Mucosa of rectum (tissue), 2 donors: ENCODE data around the gene ZNF202.

Experiments
- H3K27ac ChIP-seq, 2 donors: one replicate each; pipeline ENCODE4 v1.7.0; 2013; ENCODE audit warnings: inconsistent platforms in 2 of 2, low read depth in 2 of 2, low read length in 2 of 2
- H3K27me3 ChIP-seq, 2 donors: one replicate each; pipeline ENCODE4 v1.7.0; 2013; ENCODE audit warnings: low read length in 2 of 2; ENCODE audit not compliant: control insufficient read depth in 2 of 2, insufficient read depth in 2 of 2
- H3K36me3 ChIP-seq, 2 donors: one replicate each; pipeline ENCODE4 v1.7.0; 2013; ENCODE audit warnings: low read length in 2 of 2; ENCODE audit not compliant: control insufficient read depth in 2 of 2, insufficient read depth in 2 of 2
- H3K4me1 ChIP-seq, 2 donors: one replicate each; pipeline ENCODE4 v1.7.0; 2013; ENCODE audit warnings: low read length in 2 of 2, mild to moderate bottlenecking in 1 of 2; ENCODE audit not compliant: control insufficient read depth in 2 of 2, insufficient read depth in 2 of 2
- H3K4me3 ChIP-seq, 2 donors: one replicate each; pipeline ENCODE4 v1.7.0; 2013; ENCODE audit warnings: low read length in 2 of 2
- H3K9ac ChIP-seq, 2 donors: one replicate each; pipeline ENCODE4 v1.7.0; 2013; ENCODE audit warnings: low read length in 2 of 2, low read depth in 1 of 2, mild to moderate bottlenecking in 1 of 2
- H3K9me3 ChIP-seq, 2 donors: one replicate each; pipeline ENCODE4 v1.7.0; 2013; ENCODE audit warnings: low read length in 2 of 2; ENCODE audit not compliant: control insufficient read depth in 2 of 2
- donor health status: healthy.
- donor health status: Normal muscosa, but diverticular disease.

Gene ZNF202

DNA sequence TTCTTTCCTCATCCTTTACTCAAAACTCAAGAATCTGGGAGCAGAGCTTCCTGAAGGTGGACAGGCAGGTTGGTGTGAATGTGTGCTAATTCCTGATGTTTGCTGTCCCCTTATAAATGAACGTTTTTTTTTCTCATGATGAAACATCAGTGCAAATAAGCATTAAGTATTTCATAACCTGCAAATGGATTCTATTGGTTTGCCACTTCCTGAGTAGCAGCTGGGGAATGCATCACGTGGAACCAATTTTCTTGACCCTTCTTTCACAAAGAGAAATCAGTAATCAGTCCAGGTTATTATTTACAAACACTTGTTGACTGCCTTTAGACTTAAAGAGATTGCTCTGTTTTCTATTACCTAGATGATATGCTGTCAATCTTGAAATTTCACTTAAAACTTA lies 46.9 kb downstream of the ZNF202 start:
- H3K9me3 ChIP-seq, result no peaks in the 10 kb centered on the region
- peaks cover 3 to 4% of the 10 kb centered on the region in 2 donors for H3K27me3 ChIP-seq
- no peak overlapping the region for H3K4me3 ChIP-seq
- H3K9ac ChIP-seq, result no peak overlapping the region
- no peaks in the 10 kb centered on the region for H3K36me3 ChIP-seq
- no peak overlapping the region for H3K27ac ChIP-seq
- H3K4me1 ChIP-seq, result no peaks in the 10 kb centered on the region

DNA sequence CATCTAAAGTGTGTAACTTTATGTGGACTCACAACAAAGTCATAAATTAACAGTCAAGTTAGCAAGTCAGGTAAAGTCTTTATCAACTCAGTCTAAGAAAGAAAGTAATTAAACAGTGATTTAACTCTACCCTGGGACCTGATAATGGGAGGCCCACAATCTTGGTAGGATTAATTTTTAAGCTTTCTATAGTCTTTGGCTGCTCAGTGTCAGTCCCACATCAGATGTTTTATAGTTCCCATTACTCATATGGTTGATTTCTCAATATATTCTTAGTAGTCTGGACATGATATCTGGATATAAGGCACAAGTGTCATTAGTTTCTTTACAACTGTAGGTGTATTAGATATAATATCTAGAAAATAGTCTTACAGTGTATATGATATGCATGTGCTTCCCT lies 48.5 kb downstream of the ZNF202 start:
- H3K4me1 ChIP-seq, result no peaks in the 10 kb centered on the region
- peaks cover 3 to 4% of the 10 kb centered on the region in 2 donors for H3K27me3 ChIP-seq
- no peaks in the 10 kb centered on the region for H3K9me3 ChIP-seq
- no peaks in the 10 kb centered on the region for H3K36me3 ChIP-seq
- no peak overlapping the region for H3K9ac ChIP-seq
- H3K27ac ChIP-seq, result no peak overlapping the region
- no peak overlapping the region for H3K4me3 ChIP-seq

DNA sequence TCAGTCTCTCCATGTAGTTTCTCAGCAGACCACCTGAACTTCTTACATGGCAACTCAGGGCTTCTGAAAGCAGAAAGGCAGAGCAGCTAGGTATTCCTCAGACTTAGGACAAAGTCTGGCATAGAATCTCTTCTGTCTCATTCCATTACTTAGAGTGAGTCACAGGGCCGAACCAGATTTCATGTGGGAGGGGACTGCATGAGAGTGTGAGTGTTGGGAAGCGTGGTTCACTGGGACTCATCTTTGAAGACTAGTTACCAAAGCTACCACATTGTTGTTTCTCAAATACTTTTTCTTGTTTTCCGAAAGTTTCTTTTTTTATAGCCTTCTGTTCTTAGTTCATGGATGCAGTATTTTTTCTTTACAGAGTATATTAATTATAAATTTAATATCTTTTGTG lies 51.0 kb downstream of the ZNF202 start:
- peaks cover 3 to 4% of the 10 kb centered on the region in 2 donors for H3K27me3 ChIP-seq

DNA sequence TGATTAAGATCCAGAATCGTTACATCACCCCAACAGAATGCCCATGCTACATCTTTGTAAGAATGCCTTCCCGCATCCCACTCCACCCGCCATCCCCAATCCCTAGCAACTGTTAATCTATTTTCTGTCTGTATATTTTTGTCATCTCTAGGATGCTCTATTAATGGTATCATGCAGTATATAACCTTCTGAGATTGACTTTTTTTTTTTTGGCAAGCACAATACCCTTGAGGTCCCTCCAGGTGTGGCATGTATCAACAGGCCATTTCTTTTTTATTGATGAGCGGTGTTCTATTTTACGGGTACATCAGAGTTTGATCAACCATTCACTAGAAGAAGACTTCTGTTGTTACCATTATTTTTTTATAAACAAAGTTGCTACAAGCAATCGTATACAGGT lies 56.9 kb downstream of the ZNF202 start:
- H3K4me1 ChIP-seq, result no peaks in the 10 kb centered on the region
- no peak overlapping the region for H3K27ac ChIP-seq
- H3K27me3 ChIP-seq, result no peaks in the 10 kb centered on the region
- no peaks in the 10 kb centered on the region for H3K36me3 ChIP-seq
- H3K9ac ChIP-seq, result no peak overlapping the region
- H3K4me3 ChIP-seq, result no peak overlapping the region
- no peaks in the 10 kb centered on the region for H3K9me3 ChIP-seq

More for the DNA sequence above, 51.0 kb downstream of the ZNF202 start:
- no peaks in the 10 kb centered on the region for H3K4me1 ChIP-seq
- H3K4me3 ChIP-seq, result no peak overlapping the region
- no peak overlapping the region for H3K9ac ChIP-seq
- no peaks in the 10 kb centered on the region for H3K36me3 ChIP-seq
- H3K27ac ChIP-seq, result no peak overlapping the region
- H3K9me3 ChIP-seq, result no peaks in the 10 kb centered on the region

DNA sequence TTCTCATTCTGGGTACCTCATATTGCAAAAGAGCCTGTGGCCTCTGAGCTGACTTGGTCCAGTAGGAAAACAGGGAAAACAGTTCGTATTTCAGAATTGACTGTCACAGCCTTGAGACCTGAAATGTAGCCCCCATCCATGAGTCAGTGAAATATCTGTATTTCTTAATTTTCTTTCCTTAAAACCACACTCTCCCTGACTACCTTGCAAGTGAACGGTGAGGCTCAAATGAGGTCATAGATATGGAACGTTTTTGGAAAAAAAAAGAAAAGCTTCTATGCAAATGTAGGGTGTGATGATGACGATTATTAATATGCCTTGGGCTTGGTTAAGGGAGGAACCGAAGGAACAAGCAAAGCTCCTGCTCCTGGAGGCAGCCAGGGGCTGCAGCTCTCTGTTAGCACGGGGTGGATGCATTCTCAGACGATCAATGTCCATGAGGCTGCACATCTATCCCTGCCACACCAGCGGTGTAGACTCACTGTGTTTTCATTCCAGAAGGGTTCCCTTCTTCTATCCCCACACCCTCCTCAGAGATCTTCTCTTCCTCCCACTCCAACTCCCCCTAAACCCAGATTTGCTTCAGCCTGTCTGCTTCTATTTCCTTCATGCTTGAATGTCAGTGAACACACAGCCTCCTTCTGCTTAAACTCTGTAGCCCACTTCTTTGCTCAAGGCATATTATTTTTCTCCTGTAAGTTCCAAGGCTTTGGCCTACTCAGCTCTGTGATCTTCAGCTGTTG lies 57.9 kb downstream of the ZNF202 start:
- Histone ChIP-seq H3K4me1 (no peaks in the 10 kb centered on the region), H3K4me3 (no peak overlapping the region), H3K36me3 (no peaks in the 10 kb centered on the region), H3K27me3 (no peaks in the 10 kb centered on the region), H3K9me3 (no peaks in the 10 kb centered on the region), H3K27ac (no peak overlapping the region), H3K9ac (no peak overlapping the region)

DNA sequence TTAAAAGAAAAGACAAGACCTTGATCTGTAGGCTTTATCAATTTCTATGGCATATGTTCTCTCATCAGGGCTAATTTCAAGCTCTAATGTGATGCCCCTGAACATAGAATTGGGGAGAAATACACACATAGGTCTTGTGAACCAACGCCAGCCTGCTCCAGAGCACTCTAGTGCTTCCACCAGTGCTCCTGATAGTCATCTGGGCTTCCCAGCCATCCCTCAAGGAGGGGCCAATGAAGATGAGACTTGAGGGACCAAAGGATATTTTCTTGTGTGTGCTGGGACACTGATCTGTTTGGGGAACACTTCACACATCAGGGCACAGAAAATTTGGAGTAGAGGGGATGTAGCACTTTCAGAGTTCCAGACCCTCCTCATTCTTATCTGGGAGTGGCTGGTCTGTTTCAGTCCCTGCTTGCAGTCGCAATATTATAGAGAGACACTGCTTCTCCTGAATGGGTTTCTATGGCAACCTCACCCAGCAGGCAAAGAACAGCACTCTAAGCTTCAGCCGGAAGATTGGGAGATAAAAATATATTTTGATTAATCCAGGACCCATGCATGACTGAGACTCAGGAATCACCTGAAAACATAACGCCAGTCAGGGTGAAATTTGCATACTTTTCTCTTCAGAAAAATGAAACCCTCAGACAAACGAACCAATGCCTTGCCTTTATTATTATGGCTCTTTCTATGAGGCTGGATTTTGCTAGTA lies 58.6 kb downstream of the ZNF202 start:
- Histone ChIP-seq H3K27me3 (no peaks in the 10 kb centered on the region), H3K4me3 (no peak overlapping the region), H3K27ac (no peak overlapping the region), H3K9me3 (no peaks in the 10 kb centered on the region), H3K9ac (no peak overlapping the region), H3K4me1 (no peaks in the 10 kb centered on the region), H3K36me3 (no peaks in the 10 kb centered on the region)

DNA sequence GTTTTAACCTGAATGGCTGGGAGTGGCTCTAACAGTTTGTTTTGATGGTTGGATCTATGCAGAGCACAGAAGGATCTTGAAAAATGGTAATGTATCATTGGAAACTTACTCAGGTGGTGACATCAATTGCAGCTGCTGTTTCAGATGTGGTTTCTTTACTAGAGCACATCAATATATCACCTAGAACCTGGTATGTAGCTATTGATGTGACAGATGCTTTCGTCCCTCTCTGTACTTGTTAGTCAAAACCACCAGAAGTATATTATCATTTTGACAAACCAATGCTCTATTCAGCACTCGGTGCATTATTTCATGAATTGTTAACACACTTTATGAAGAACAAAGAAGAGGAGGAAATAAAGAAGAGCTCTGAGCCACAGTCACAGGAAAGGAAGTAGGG lies 60.4 kb downstream of the ZNF202 start:
- Histone ChIP-seq H3K27ac (no peak overlapping the region), H3K4me3 (no peak overlapping the region), H3K9me3 (no peaks in the 10 kb centered on the region), H3K36me3 (no peaks in the 10 kb centered on the region), H3K4me1 (no peaks in the 10 kb centered on the region), H3K27me3 (no peaks in the 10 kb centered on the region), H3K9ac (no peak overlapping the region)

DNA sequence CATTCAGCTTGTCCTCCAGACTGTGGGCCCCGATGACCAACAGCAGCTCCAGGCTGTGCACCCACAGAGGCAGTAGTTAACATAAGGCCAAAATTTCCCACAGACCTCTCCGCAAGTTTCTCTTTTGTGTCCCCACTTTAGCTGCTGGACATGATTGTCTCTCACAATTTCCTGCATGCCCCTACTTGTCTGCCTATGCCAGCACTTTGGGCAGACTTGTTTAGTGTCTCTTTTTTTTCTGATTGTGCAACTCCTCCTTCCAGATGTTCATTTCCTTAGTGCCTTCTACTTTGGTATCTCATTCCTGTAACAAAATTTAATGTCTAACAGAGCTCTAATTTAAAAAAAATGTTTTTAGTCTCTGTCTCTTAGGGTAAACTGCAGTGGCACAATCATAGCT lies 63.2 kb downstream of the ZNF202 start:
- Histone ChIP-seq H3K36me3 (no peaks in the 10 kb centered on the region), H3K4me3 (no peak overlapping the region), H3K27me3 (no peaks in the 10 kb centered on the region), H3K27ac (no peak overlapping the region), H3K9me3 (no peaks in the 10 kb centered on the region), H3K9ac (no peak overlapping the region), H3K4me1 (no peaks in the 10 kb centered on the region)

DNA sequence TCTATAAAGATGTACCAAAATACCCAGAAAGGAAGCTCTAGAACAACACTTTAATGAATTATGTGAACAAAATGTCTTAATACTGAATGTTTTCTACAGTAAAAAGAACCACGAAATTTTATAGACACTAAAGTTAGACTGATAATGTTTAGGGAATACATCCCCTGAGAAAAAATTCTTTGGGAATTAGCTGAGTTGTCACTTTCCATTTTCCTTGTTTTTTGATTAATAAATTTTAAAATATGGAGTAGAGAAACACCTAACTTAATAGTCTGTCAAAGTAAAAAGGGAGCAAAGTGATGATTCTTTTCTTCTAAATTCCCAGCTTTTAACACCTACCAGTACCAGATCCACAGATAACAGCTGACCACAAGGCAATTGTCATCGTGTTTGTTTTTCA lies 64.0 kb downstream of the ZNF202 start:
- Histone ChIP-seq H3K36me3 (no peaks in the 10 kb centered on the region), H3K4me3 (no peak overlapping the region), H3K9ac (no peak overlapping the region), H3K9me3 (no peaks in the 10 kb centered on the region), H3K27ac (no peak overlapping the region), H3K4me1 (no peaks in the 10 kb centered on the region), H3K27me3 (no peaks in the 10 kb centered on the region)

DNA sequence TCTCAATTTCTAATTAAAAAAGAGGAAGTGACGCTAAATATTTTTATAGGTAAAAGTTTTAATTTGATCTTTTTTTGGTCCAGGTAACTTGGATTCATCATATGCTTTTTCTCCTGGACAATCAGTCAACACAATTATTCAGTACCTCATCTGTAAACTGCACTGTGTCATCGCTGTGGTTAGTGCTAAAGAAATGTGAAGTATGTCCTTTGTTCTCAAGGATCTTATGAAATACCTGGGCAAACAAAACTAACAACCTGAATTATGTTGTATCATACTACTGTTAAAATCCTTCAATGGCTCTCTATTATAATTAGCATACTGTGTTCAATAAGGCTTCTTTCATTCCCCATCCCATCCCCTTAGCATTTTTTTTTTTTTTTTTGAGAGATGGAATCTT lies 67.2 kb downstream of the ZNF202 start:
- no peaks in the 10 kb centered on the region for H3K36me3 ChIP-seq
- H3K4me1 ChIP-seq, result no peaks in the 10 kb centered on the region
- no peak overlapping the region for H3K4me3 ChIP-seq
- H3K9me3 ChIP-seq, result no peaks in the 10 kb centered on the region
- peaks cover 0 to 3% of the 10 kb centered on the region in 2 donors for H3K27me3 ChIP-seq
- H3K9ac ChIP-seq, result no peak overlapping the region
- H3K27ac ChIP-seq, result no peak overlapping the region
